Esophagus muscularis mucosa (tissue), 4 donors: ENCODE results near the gene PRR7. TPM values are rescaled to one million over a fixed set of nuclear protein-coding genes. Genes with fewer than 3 reads are reported as not detected.

Experiments
- DNase-seq: peaks from one replicate; pipeline ENCODE4 v3.0.0-alpha.2; 2017; ENCODE audit errors: extremely low spot score
- H3K27ac ChIP-seq, 4 donors: fragments of 200-600 bp; sonication (generic); replicated peaks in 1 of 4; 1 replicate in 3 of 4; 2 replicates in 1 of 4; pipeline ENCODE4 v1.5.1; 2016 to 2019; ENCODE audit warnings: mild to moderate bottlenecking in 1 of 4
- H3K27me3 ChIP-seq, 4 donors: fragments of 200-600 bp; sonication (generic); one replicate each; pipeline versions ENCODE4 v1.5.1 to v1.6.0; 2016 to 2019
- H3K36me3 ChIP-seq, 4 donors: fragments of 200-600 bp; sonication (generic); one replicate each; pipeline ENCODE4 v1.5.1; 2016 to 2019
- H3K4me1 ChIP-seq, 4 donors: fragments of 200-600 bp; sonication (generic); one replicate each; pipeline ENCODE4 v1.5.1; 2016 to 2019
- H3K4me3 ChIP-seq, 4 donors: fragments of 200-600 bp; sonication (generic); 1 replicate in 2 of 4; 2 replicates in 2 of 4; pipeline ENCODE4 v1.5.1; 2016 to 2019; ENCODE audit warnings: mild to moderate bottlenecking in 4 of 4, moderate library complexity in 1 of 4
- H3K9me3 ChIP-seq, 4 donors: fragments of 200-600 bp; sonication (generic); 1 replicate in 3 of 4; 2 replicates in 1 of 4; pipeline ENCODE4 v1.5.1; 2016 to 2019
- EP300 ChIP-seq: sonication (generic); formaldehyde crosslinking; IDR thresholded peaks from one replicate; pipeline ENCODE4 v1.6.1; 2017; ENCODE audit warnings: antibody characterized with exemption
- POLR2A ChIP-seq: fragments of 450-650 bp; IDR thresholded peaks from one replicate; pipeline ENCODE4 v1.6.1; 2017; ENCODE audit warnings: antibody characterized with exemption, moderate library complexity, mild to moderate bottlenecking, low read depth
- POLR2AphosphoS5 ChIP-seq, 2 donors: sonication (generic); formaldehyde crosslinking; IDR thresholded peaks; one replicate each; pipeline ENCODE4 v1.6.1; 2017; ENCODE audit warnings: antibody characterized with exemption in 2 of 2
- WGBS: methylation state at CpG from one replicate; pipeline ENCODE4 v1.1.5; 2018; 5-methylcytosine and 5-hydroxymethylcytosine counted together
- intact Hi-C: fragments of 100-400 bp; cut with DNase I; formaldehyde crosslinking; loops from one replicate; pipeline ENCODE4 v1.15.1; 2023
- total RNA-seq, 4 donors: library from RNA; depleted of rRNA; stranded (reverse); fragments of >200 nt; gene quantifications; one replicate each; pipeline versions ENCODE4 v1.1.0 to v1.2.1, GENCODE V29; 2016
- TF ChIP-seq, protein P1 (sequence below), 3 experiments: fragments of 200-600 bp in 2 of 3; fragments of 450-650 bp in 1 of 3; sonication (generic) in 2 of 3; IDR thresholded peaks; one replicate each; pipeline ENCODE4 v1.5.1; 2017 to 2019; ENCODE audit warnings: antibody characterized with exemption in 3 of 3, mild to moderate bottlenecking in 2 of 3, moderate library complexity in 1 of 3

Gene PRR7
- total RNA-seq, 4 donors from 2014 or later, result 0.42 to 2.5 (median 1.6) TPM

DNA sequence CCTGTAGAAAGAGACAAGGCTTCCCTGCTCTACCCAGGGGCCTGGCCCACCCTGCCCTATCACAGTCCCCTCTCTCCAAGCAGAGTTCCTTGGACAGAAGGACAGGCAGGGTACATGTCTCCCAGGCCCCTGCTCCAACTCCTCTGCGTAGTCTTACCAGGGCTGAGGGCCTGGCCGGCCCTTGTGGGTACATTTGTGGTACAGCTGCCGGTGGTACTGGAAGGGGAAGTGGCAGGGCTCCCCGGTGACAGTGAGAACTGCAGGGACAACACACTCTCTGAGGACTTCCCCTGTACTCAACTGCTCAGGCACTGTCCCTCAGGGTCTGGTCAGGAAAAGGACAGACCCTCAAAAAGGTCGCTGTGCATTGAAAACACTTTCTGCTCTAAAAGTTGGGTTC lies 40.8 kb upstream of the PRR7 start:
- Histone ChIP-seq H3K36me3 (no peaks in the 10 kb centered on the region), H3K27me3 (peaks cover 7 to 54% (median 31%) of the 10 kb centered on the region in 4 donors), H3K4me1 (peaks cover 27 to 36% (median 32%) of the 10 kb centered on the region in 4 donors), H3K27ac (no peak overlapping the region), H3K4me3 (no peak overlapping the region), H3K9me3 (no peaks in the 10 kb centered on the region)
- intact Hi-C loops, result no loop called here
- 40% methylated on average over 1 of the region's 5 CpGs for WGBS
- TF ChIP-seq POLR2A (no peak), EP300 (no peak), POLR2AphosphoS5 (IDR thresholded peaks at IDR 0.05) (no peak)
- TF ChIP-seq, protein P1, sequence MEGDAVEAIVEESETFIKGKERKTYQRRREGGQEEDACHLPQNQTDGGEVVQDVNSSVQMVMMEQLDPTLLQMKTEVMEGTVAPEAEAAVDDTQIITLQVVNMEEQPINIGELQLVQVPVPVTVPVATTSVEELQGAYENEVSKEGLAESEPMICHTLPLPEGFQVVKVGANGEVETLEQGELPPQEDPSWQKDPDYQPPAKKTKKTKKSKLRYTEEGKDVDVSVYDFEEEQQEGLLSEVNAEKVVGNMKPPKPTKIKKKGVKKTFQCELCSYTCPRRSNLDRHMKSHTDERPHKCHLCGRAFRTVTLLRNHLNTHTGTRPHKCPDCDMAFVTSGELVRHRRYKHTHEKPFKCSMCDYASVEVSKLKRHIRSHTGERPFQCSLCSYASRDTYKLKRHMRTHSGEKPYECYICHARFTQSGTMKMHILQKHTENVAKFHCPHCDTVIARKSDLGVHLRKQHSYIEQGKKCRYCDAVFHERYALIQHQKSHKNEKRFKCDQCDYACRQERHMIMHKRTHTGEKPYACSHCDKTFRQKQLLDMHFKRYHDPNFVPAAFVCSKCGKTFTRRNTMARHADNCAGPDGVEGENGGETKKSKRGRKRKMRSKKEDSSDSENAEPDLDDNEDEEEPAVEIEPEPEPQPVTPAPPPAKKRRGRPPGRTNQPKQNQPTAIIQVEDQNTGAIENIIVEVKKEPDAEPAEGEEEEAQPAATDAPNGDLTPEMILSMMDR (IDR thresholded peaks at IDR 0.05), result no peak
- no peak for DNase-seq

GRCh38 chr5:177409043-177409801 lies 37.4 kb upstream of the PRR7 start, which contains the start of gene F12:
Gene F12 (minus strand): TSS chr5:177409564. CDS start chr5:177409527, 37 bp downstream.
- no peak for DNase-seq
- TF ChIP-seq POLR2A (no peak), POLR2AphosphoS5 (IDR thresholded peaks at IDR 0.05) (no peak), EP300 (no peak)
- TF ChIP-seq, protein P1 (IDR thresholded peaks at IDR 0.05), result no peak
- no peaks in the 10 kb centered on the region for H3K36me3 ChIP-seq
- no peaks in the 10 kb centered on the region for H3K9me3 ChIP-seq
- peaks cover 0 to 20% (median under 1%) of the 10 kb centered on the region in 4 donors for H3K27me3 ChIP-seq
- intact Hi-C loops, result no loop called here
- 85% methylated on average over 6 of the region's 9 CpGs for WGBS
- H3K4me3 ChIP-seq, result no peak within 1 kb of the TSS
- H3K27ac ChIP-seq, result no peak within 1 kb of the TSS
- peaks cover 8 to 10% (median 8%) of the 10 kb centered on the region in 4 donors for H3K4me1 ChIP-seq

GRCh38 chr5:177410575-177410974 lies 36.0 kb upstream of the PRR7 start:
- Histone ChIP-seq H3K9me3 (no peaks in the 10 kb centered on the region), H3K27ac (no peak overlapping the region), H3K4me1 (no peaks in the 10 kb centered on the region), H3K4me3 (no peak overlapping the region), H3K36me3 (no peaks in the 10 kb centered on the region), H3K27me3 (peaks cover 0 to 6% (median 0%) of the 10 kb centered on the region in 4 donors)
- no peak for DNase-seq
- WGBS, result 73% methylated on average over 3 of the region's 3 CpGs
- intact Hi-C loops, result no loop called here
- TF ChIP-seq, protein P1 (IDR thresholded peaks at IDR 0.05), result no peak
- no peak for TF ChIP-seq POLR2AphosphoS5 (IDR thresholded peaks at IDR 0.05)
- no peak for TF ChIP-seq POLR2A
- no peak for TF ChIP-seq EP300

DNA sequence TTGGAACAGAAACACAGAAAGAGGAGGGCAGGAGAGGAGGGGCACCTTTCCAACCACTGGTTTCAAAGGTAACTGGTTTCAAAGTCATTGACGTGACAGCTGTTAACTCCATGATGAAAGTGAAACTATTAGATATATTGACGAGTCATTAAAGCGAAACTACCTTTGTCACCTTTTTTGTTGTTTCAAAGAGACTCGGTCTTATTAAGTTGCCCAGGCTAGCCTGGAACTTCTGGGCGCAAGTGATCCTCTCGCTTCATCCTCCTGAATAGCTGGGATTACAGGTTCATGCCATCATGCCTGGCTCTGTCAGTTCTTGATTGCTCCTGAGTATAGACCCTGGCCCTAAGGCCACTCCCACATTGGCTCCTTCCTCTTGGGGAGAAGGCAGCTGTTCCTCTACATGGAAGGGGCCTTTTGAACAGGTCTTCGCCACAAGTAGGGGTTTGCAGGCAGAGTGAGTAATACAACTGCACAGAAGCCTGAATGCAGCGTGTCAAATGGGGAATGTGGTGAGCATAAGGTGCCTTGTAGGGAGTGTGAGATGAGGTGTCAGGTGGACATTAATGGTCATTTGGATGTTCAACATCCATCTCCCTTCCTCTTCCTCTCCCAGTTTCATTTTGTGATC lies 33.9 kb upstream of the PRR7 start:
- intact Hi-C loops, result no loop called here
- H3K27ac ChIP-seq, result no peak overlapping the region
- 91% methylated on average over 8 of the region's 8 CpGs for WGBS
- no peaks in the 10 kb centered on the region for H3K27me3 ChIP-seq
- H3K36me3 ChIP-seq, result no peaks in the 10 kb centered on the region
- no peak for TF ChIP-seq POLR2A
- TF ChIP-seq, protein P1 (IDR thresholded peaks at IDR 0.05), result no peak
- no peak for TF ChIP-seq POLR2AphosphoS5 (IDR thresholded peaks at IDR 0.05)
- peaks cover 0 to 11% (median 5%) of the 10 kb centered on the region in 4 donors for H3K4me1 ChIP-seq
- no peak overlapping the region for H3K4me3 ChIP-seq
- no peak for DNase-seq
- H3K9me3 ChIP-seq, result no peaks in the 10 kb centered on the region
